HG03432 (cell line): ENCODE measurements around the gene MC2R.

ENCODE experiments used
- ATAC-seq: cut with Tn5 transposase; IDR thresholded peaks from one replicate; pipeline ENCODE4 v1.9.1; 2021; ENCODE audit warnings: mild to moderate bottlenecking, moderate library complexity; ENCODE audit not compliant: unreplicated experiment

The MC2R gene

DNA sequence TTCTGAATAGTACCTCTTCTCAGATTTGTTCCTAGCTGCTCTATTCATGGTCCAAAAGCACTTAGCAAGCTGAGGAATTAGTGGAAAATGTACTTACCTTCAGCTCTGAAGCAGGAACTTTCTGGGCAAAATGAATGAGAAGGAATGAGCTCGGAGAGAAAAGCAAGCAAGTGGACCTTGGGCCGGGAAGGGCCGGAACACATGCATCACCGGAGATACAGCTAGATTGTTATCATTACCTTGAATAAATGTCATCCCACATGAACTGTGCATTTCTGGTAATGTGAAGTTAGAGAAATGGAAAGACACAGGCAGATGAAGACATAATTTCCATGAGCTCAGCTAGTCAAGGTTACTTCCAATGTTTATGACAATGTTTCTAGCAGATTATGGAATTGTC is at the start of gene MC2R:
MC2R (minus strand) TSS at position 146 of the 400 bp plus-strand sequence. CDS start 30,018 bp downstream, outside the sequence.
- ATAC-seq: no peak

DNA sequence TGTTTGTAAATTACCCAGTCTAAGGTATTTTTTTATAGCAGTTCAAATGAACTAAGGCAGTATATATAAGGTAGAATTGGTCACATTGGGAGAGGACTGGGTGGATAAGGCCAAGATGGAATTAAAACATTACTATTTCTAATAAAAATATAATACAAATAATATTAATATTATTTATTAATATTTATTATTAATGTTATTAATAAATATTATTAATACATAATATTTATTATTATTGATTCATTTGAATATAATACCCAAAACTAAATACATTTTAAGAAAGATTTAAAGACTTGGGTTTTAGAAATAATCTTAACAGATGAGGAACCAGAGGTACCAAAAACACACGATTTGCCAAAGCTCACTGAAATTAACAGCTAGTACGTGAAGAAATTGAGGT is 30.5 kb upstream of the MC2R start:
- ATAC-seq: no peak

DNA sequence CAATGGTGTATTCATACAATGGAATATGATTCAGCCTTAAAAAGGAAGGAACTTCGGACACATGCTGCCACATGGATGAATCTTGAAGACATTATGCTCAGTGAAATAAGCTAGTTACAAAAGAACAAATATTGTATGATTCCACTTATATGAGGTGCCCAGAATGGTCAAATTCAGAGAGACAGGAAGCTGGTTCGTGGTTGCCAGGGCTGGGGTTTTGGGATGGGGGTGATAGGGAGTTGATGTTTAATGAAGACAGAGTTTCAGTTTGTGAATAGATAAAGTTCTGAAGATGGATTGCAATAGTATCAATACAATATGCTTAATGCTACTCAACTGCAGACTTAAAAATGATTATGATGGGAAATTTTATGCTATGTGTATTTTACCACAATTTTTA is 28.0 kb upstream of the MC2R start:
- ATAC-seq: no peak

- no peak for ATAC-seq
Measured at GRCh38 chr18:13940326-13940725, 25.0 kb upstream of the MC2R start.

GRCh38 chr18:13934676-13935075 is 19.3 kb upstream of the MC2R start:
- ATAC-seq: peak; percentile 67

DNA sequence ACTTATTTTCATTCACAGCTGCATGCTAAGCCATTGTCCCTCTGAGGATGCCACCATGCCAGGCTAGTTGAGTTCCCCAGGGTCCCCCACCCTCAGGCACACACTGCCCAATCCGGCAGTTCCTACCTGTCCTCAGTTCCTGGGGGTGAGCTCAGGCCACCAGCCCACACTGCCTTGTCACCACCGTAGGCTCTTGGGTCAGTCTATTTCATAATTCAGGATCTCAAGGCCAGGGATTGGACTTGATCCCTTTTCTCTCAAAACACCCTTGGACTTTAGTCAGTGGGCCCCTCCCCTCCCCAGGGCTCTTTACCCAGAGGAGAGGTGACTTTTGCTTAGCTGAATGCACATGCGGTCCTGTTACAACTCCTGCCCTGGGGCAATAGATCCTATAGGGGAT is 18.7 kb upstream of the MC2R start:
- no peak for ATAC-seq

GRCh38 chr18:13932285-13933025 is 17.1 kb upstream of the MC2R start:
- ATAC-seq: no peak

GRCh38 chr18:13930964-13931363 is 15.6 kb upstream of the MC2R start:
- no peak for ATAC-seq

GRCh38 chr18:13923221-13923620 is 7.9 kb upstream of the MC2R start:
- ATAC-seq: no peak

DNA sequence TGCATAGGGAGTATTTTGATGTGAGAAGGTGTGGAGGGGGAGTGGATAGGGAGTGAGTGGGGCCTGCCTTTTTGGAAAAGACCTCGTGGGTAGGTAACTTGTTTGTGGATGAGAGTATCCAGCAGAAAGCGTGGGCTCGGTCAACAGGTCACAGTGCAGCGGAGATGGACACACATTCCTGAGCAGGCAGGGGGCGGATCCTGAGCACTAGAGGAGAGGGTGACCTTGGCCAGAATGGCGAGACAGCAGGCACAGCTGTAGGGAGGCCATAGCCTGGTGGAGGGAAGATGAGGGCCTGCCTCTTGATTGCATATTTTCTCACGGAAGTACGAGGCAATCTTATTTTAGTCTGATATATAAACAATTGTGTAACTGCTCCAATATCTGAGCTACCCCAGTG is 3.6 kb upstream of the MC2R start:
- ATAC-seq: no peak

GRCh38 chr18:13917401-13917800 is 2.1 kb upstream of the MC2R start:
- no peak for ATAC-seq

- no peak for ATAC-seq
Measured at GRCh38 chr18:13916559-13916958, 1.2 kb upstream of the MC2R start.

GRCh38 chr18:13915995-13916431 is 677 bp upstream of the MC2R start:
- no peak for ATAC-seq

GRCh38 chr18:13914756-13915155 is 580 bp downstream of the MC2R start:
- no peak for ATAC-seq

DNA sequence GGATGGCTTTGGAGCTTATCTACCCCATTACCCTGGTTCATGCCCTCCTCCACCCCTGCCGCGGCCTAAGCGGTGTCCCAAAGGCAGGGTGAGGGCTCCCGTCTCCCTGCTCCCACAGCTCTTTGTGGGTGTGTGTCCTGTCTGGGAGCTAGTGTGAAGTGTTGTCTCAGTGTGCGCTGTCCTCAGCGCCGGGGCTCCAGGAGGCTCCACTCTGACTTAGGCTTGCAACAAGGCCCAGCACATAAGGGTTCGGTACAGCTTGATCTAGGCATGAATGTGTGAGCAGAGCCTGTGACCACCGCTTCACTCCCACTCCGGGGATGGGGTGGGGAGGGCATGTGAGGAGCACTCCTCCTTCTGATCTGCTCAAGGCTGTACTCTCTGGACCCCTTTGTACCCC is 1.2 kb downstream of the MC2R start:
- no peak for ATAC-seq

DNA sequence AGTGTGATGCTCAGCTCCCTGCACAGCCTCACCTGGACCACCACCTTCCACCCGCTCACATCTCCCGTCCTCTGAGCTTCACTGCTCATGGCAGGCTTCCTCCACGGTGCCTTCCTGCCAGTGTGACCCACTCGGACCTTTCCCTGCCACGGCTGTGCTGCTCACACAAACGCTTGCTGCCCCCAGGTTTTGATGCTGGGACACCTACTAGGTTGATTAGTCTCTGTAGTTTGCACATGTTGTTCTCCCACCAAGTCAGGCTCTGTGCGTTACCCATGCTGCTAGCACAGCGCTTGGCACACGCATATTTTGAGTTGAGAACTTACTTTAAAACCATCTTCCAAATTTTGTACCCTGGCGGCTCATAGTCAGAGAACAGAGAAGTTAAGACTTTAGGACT is 2.1 kb downstream of the MC2R start:
- ATAC-seq: no peak

DNA sequence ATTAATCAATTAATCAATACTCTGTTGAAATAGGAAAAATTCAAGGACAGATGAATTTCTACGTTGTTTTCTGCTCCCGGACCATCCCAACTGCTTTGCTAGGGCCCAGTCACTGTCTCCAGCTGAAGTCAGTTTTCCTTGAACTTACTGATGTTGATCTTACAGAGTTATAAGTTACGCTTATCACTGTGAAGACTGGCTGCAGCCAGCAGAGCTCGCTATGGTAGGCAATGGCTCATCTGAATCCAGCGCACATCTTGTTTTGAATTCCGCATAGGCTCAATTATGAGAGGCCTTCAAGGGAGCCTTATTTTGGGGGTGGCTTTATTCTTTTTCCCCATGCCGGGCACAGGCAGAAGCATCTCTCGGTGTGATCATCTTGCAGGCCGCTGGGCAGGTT is 2.7 kb downstream of the MC2R start:
- ATAC-seq: no peak

DNA sequence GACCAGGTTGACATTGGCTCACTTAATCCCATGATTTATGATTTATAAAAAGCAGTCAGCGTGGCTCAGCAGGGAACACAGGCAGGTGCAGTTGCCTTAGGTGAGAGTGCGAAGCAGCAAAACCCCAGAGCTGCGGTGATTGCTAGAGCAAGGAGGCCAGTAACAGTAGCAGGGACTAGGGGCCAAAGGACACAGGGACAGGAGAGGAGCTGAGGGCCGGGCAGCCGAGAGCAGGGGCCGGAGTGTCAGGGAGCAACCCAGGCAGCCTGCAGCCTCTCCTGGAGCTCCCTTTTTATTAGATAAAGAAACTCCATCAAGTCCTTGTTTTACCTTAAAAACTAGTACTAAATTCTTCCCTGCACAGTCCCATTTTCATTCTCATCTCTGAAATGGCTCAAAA is 4.3 kb downstream of the MC2R start:
- ATAC-seq: no peak

DNA sequence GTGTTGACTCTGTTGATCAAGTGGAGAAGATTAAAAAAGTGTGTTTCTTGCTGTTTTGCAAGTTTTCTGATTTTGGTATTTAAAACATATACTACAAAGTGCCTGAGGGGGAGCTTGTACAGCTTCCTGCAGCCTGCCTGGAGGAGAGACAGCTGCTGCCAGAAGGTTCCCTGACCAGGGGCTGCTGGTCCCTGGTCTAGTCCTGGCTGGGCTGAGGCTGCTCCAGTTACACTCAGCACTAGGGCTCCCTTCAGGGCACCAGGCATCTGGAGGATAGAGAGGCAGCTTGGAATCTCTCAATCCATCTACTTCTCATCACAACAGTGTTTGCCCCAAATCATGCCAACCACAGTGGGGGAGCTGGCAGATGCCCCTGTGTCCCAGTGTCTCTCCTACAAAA is 4.8 kb downstream of the MC2R start:
- ATAC-seq: no peak

DNA sequence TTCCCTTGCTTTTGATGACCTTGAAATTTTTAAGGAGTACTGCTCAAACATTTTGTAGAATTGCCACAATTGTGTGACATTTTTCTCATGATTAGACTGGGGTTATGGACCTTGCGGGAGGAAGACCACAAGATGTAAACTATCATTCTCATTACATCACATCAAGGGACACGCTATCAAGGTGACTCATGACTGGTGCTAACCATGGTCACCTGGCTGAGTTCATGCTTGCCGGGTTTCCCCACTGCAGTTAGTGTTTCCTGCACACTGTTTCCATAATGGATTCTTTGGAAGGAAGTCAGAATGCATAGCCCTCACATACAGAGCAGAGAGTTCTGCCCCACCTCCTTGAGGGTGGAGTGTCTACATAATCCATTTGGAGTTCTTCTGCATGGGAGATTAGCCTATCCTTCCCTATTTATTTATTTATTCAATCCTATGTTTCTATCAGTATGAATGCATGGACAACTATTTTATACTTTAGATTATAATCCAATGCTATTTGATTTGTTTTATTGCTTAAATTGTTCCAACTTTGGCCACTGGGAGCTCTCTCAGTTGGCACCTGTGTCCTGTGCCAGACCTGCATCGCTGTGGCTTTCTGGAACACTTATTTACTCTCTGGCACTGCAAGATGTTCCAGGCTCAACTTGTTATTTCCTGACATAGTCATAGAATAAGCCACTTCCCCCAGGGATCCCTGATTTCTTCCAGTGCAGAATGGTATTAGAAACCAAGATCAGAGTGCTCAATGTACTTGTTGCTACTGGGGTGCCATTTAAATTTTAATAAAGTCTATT is 6.0 kb downstream of the MC2R start:
- no peak for ATAC-seq

DNA sequence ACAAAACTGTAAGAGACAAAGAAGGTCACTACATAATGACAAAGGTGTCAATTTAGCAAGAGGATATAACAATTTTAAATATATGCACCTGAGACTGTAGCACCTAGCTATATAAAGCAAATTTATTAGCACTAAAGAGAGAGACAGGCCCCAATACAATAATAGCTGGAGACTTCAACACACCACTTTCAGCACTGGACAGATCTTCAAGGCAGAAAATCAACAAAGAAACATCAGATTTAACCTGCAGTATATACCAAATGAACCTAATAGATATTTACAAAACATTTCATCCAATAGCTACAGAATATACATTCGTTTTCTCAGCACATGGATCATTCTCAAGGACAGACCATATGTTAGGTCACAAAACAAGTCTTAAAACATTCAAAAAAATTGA is 14.7 kb downstream of the MC2R start:
- ATAC-seq: no peak

GRCh38 chr18:13895505-13896033 is 19.8 kb downstream of the MC2R start:
- ATAC-seq: no peak
